GM10847 (cell line): Measurements from ENCODE around the gene MAP3K10.

Experiments used
- POLR2A ChIP-seq: IDR thresholded peaks from 2 replicates; pipeline ENCODE4 v1.6.1; 2011; ENCODE audit not compliant: insufficient read length; ENCODE audit errors: extremely low read depth

The MAP3K10 gene

GRCh38 chr19:40238775-40239174, 47.5 kb downstream of the MAP3K10 start:
- no peak for TF ChIP-seq POLR2A

GRCh38 chr19:40239415-40240226, 48.4 kb downstream of the MAP3K10 start:
- TF ChIP-seq POLR2A: no peak

- no peak for TF ChIP-seq POLR2A
These were observed 49.1 kb downstream of the MAP3K10 start for GRCh38 chr19:40240332-40240731.

- TF ChIP-seq POLR2A: no peak
These were observed 50.0 kb downstream of the MAP3K10 start for GRCh38 chr19:40241125-40241808.

- TF ChIP-seq POLR2A: no peak
These were observed 50.7 kb downstream of the MAP3K10 start for GRCh38 chr19:40241809-40242384.

- TF ChIP-seq POLR2A: no peak
These were observed 51.3 kb downstream of the MAP3K10 start for GRCh38 chr19:40242480-40242879.

GRCh38 chr19:40243181-40243580, 52.0 kb downstream of the MAP3K10 start:
- no peak for TF ChIP-seq POLR2A

- no peak for TF ChIP-seq POLR2A
These were observed 53.5 kb downstream of the MAP3K10 start for GRCh38 chr19:40244579-40245317.

- no peak for TF ChIP-seq POLR2A
These were observed 54.4 kb downstream of the MAP3K10 start for GRCh38 chr19:40245506-40246128.

GRCh38 chr19:40246292-40247073, 55.3 kb downstream of the MAP3K10 start:
- no peak for TF ChIP-seq POLR2A

- TF ChIP-seq POLR2A: no peak
These were observed 56.0 kb downstream of the MAP3K10 start for GRCh38 chr19:40247178-40247577.

- no peak for TF ChIP-seq POLR2A
These were observed 56.6 kb downstream of the MAP3K10 start for GRCh38 chr19:40247735-40248262.

- no peak for TF ChIP-seq POLR2A
These were observed 58.0 kb downstream of the MAP3K10 start for GRCh38 chr19:40249201-40249600.

GRCh38 chr19:40249781-40250180, 58.6 kb downstream of the MAP3K10 start:
- TF ChIP-seq POLR2A: no peak
